ENCODE results near the gene NOTUM. TPM values are rescaled to one million over a fixed set of nuclear protein-coding genes. Genes with fewer than 3 reads are reported as not detected.
A peak's percentile ranks its signal among the peaks of the same experiment; 100 is the strongest.

NOTUM gene
- polyA plus RNA-seq, 1 experiment, result 0.06 TPM

GRCh38 chr17:81976332-81977210, 15.6 kb upstream of the NOTUM start:
- TF ChIP-seq CTCF (IDR thresholded peaks at IDR 0.05; ENCODE audit: insufficient read depth, low read depth, low read length), result no peak
- ChIA-PET POLR2A (no interaction called here), CTCF (interaction anchor here (0.6 to 1.3 kb wide), 3 partner anchors 16 to 431 kb away, joined by 3 to 6 read pairs (median 6); no protein-coding TSS in a partner anchor)
- peaks cover 1% of the 10 kb centered on the region; the same call in 1 of the 2 replicates for H3K36me3 ChIP-seq (ENCODE audit: control insufficient read depth, insufficient read depth, low read length)
- no peak for DNase-seq (ENCODE audit: low read depth)
- peak overlapping the region; percentile 84 for H3K4me3 ChIP-seq (ENCODE audit: low read depth, low read length)
- no peaks in the 10 kb centered on the region for H3K27me3 ChIP-seq (ENCODE audit: control insufficient read depth, insufficient read depth, low read length)

DNA sequence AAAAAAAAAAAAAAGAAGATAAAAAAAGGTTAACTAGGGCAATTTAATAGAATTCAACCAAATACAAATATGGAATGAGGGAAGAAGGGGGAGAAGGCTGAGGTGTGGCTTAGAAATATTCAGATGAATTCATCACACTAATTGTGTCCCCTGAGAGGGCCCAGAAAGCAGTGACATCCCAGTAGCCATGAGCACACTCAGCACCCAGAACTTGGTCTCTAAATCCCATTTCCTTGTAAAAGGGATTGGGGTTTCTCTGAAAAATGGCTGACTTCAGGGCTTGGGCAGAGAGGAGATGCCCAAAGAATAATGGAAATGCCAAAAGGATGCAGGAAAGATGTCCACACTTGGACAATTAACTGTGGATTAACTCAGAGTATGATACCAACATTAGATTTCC, 12.4 kb upstream of the NOTUM start:
- TF ChIP-seq CTCF (IDR thresholded peaks at IDR 0.05; ENCODE audit: insufficient read depth, low read depth, low read length), result no peak
- ChIA-PET POLR2A (no interaction called here), CTCF (no interaction called here)
- H3K27me3 ChIP-seq (ENCODE audit: control insufficient read depth, insufficient read depth, low read length), result no peaks in the 10 kb centered on the region
- H3K4me3 ChIP-seq (ENCODE audit: low read depth, low read length), result no peak overlapping the region
- no peaks in the 10 kb centered on the region for H3K36me3 ChIP-seq (ENCODE audit: control insufficient read depth, insufficient read depth, low read length)
- DNase-seq (ENCODE audit: low read depth), result no peak

GRCh38 chr17:81968850-81969812, 8.1 kb upstream of the NOTUM start:
- no peak for DNase-seq (ENCODE audit: low read depth)
- no peaks in the 10 kb centered on the region for H3K36me3 ChIP-seq (ENCODE audit: control insufficient read depth, insufficient read depth, low read length)
- ChIA-PET POLR2A (no interaction called here), CTCF (interaction anchor here (2.7 kb wide), 1 partner anchor 9 kb away, joined by 18 read pairs; no protein-coding TSS in a partner anchor)
- no peak overlapping the region for H3K4me3 ChIP-seq (ENCODE audit: low read depth, low read length)
- no peak for TF ChIP-seq CTCF (IDR thresholded peaks at IDR 0.05; ENCODE audit: insufficient read depth, low read depth, low read length)
- H3K27me3 ChIP-seq (ENCODE audit: control insufficient read depth, insufficient read depth, low read length), result no peaks in the 10 kb centered on the region

GRCh38 chr17:81968396-81968745, 7.4 kb upstream of the NOTUM start:
- TF ChIP-seq CTCF (IDR thresholded peaks at IDR 0.05; ENCODE audit: insufficient read depth, low read depth, low read length), result no peak
- ChIA-PET CTCF (interaction anchor here (2.7 to 4.1 kb wide), 2 partner anchors 8 to 53 kb away, joined by 18 to 31 read pairs; partner anchors contain the start of genes CENPX and LRRC45), POLR2A (no interaction called here)
- DNase-seq (ENCODE audit: low read depth), result no peak
- H3K27me3 ChIP-seq (ENCODE audit: control insufficient read depth, insufficient read depth, low read length), result 0 out of 2 replicates have a peak, but pooled peaks cover 2% of the 10 kb centered on the region
- no peaks in the 10 kb centered on the region for H3K36me3 ChIP-seq (ENCODE audit: control insufficient read depth, insufficient read depth, low read length)
- no peak overlapping the region for H3K4me3 ChIP-seq (ENCODE audit: low read depth, low read length)

Data from BJ (cell line).